PFSK-1 (cell line): ENCODE data around the gene TECR.

Experiments used
- POLR2AphosphoS5 ChIP-seq: IDR thresholded peaks from 2 replicates; pipeline ENCODE4 v1.6.1; 2012; ENCODE audit warnings: low read depth, mild to moderate bottlenecking, control low read depth, low read length, moderate library complexity
- SIN3A ChIP-seq: IDR thresholded peaks from 2 replicates; pipeline ENCODE4 v1.6.1; 2012; ENCODE audit warnings: mild to moderate bottlenecking, low read length, moderate library complexity, borderline replicate concordance; ENCODE audit not compliant: insufficient read depth
- TAF1 ChIP-seq: IDR thresholded peaks from 2 replicates; pipeline ENCODE4 v1.6.1; 2012; ENCODE audit warnings: low read length, control low read depth, borderline replicate concordance; ENCODE audit not compliant: insufficient read depth
- TF ChIP-seq, protein P1 (sequence below), 2 experiments: IDR thresholded peaks; 2 replicates each; pipeline versions ENCODE4 v1.6.1 to v1.8.0; 2011 to 2012; ENCODE audit warnings: low read depth in 2 of 2, low read length in 2 of 2, control low read depth in 1 of 2, inconsistent platforms in 1 of 2, mild to moderate bottlenecking in 1 of 2, moderate library complexity in 1 of 2; ENCODE audit not compliant: insufficient read depth in 1 of 2

GRCh38 chr19:14611051-14611450, 81.7 kb downstream of the TECR start:
- TF ChIP-seq TAF1 (no peak), POLR2AphosphoS5 (no peak), SIN3A (no peak)
- TF ChIP-seq, protein P1, sequence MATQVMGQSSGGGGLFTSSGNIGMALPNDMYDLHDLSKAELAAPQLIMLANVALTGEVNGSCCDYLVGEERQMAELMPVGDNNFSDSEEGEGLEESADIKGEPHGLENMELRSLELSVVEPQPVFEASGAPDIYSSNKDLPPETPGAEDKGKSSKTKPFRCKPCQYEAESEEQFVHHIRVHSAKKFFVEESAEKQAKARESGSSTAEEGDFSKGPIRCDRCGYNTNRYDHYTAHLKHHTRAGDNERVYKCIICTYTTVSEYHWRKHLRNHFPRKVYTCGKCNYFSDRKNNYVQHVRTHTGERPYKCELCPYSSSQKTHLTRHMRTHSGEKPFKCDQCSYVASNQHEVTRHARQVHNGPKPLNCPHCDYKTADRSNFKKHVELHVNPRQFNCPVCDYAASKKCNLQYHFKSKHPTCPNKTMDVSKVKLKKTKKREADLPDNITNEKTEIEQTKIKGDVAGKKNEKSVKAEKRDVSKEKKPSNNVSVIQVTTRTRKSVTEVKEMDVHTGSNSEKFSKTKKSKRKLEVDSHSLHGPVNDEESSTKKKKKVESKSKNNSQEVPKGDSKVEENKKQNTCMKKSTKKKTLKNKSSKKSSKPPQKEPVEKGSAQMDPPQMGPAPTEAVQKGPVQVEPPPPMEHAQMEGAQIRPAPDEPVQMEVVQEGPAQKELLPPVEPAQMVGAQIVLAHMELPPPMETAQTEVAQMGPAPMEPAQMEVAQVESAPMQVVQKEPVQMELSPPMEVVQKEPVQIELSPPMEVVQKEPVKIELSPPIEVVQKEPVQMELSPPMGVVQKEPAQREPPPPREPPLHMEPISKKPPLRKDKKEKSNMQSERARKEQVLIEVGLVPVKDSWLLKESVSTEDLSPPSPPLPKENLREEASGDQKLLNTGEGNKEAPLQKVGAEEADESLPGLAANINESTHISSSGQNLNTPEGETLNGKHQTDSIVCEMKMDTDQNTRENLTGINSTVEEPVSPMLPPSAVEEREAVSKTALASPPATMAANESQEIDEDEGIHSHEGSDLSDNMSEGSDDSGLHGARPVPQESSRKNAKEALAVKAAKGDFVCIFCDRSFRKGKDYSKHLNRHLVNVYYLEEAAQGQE (IDR thresholded peaks at IDR 0.05; ENCODE audit: insufficient read depth in 1 of 2, low read depth in 2 of 2, low read length in 2 of 2) = no peak
